ENCODE data around the gene HOXA3. TPM values are rescaled to one million over a fixed set of nuclear protein-coding genes. Genes with fewer than 3 reads are reported as not detected.

Gene HOXA3
- total RNA-seq, 6 donors from 2014 or later, result 0.20 to 11.4 (median 3.5) TPM

DNA sequence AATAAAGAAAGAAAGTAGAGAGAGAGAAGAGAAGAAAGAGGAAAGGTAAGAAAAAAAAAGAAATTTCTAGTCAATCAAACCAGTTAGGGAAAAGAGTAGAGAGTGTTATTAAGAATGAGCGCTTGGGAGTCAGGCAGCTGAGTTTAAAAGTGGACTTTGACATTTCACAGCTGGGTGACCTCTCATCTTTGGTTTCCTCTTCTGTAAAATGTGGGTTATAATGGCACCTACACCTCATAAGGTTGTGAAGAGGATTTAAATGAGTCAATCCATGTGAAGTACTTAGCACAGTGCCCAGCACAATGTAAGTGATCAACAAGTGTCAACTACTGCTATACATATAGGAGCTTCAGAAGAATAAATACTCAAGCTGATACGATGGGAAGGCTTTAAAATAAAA lies 68.7 kb downstream of the HOXA3 start:
- peaks cover 0 to 7% (median 0%) of the 10 kb centered on the region in 4 donors for H3K9me3 ChIP-seq
- H3K27ac ChIP-seq, result no peak overlapping the region
- peaks cover 0 to 14% (median 6%) of the 10 kb centered on the region in 4 donors for H3K27me3 ChIP-seq
- ATAC-seq (ENCODE audit: low FRiP score in 2 of 2) (no peak), DNase-seq (no peak)
- no peak for TF ChIP-seq POLR2AphosphoS5 (IDR thresholded peaks at IDR 0.05)
- TF ChIP-seq POLR2A (IDR thresholded peaks at IDR 0.05), result no peak
- TF ChIP-seq, protein P1, sequence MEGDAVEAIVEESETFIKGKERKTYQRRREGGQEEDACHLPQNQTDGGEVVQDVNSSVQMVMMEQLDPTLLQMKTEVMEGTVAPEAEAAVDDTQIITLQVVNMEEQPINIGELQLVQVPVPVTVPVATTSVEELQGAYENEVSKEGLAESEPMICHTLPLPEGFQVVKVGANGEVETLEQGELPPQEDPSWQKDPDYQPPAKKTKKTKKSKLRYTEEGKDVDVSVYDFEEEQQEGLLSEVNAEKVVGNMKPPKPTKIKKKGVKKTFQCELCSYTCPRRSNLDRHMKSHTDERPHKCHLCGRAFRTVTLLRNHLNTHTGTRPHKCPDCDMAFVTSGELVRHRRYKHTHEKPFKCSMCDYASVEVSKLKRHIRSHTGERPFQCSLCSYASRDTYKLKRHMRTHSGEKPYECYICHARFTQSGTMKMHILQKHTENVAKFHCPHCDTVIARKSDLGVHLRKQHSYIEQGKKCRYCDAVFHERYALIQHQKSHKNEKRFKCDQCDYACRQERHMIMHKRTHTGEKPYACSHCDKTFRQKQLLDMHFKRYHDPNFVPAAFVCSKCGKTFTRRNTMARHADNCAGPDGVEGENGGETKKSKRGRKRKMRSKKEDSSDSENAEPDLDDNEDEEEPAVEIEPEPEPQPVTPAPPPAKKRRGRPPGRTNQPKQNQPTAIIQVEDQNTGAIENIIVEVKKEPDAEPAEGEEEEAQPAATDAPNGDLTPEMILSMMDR (IDR thresholded peaks at IDR 0.05), result no peak
- TF ChIP-seq EP300 (IDR thresholded peaks at IDR 0.05), result no peak
- H3K4me3 ChIP-seq, result no peak overlapping the region
- 82 to 83% methylated on average over 2 of the region's 2 CpGs for WGBS, 2 donors
- peaks cover 0 to 6% (median 0%) of the 10 kb centered on the region in 4 donors for H3K4me1 ChIP-seq
- H3K36me3 ChIP-seq, result no peaks in the 10 kb centered on the region

DNA sequence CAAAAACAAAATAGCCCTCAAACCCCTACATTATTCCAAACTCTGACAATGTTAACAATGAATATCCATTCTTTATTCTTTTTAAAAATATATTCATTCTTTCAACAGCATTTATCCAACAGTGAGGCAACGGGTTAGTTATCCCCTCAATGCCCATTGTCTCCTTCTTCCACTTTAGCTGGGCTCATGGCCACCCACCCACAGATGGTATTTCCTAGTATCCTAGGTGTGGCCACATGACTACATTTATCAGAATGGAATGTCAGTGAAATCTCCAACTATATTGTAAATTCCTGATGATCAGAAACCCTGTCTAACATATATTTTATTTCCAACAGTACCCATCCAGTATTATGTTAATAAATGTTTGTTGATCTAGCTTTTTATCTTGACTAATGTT lies 70.2 kb downstream of the HOXA3 start:
- Histone ChIP-seq H3K4me3 (no peak overlapping the region), H3K27me3 (peaks cover 0 to 2% (median 0%) of the 10 kb centered on the region in 4 donors), H3K36me3 (no peaks in the 10 kb centered on the region), H3K27ac (no peak overlapping the region), H3K9me3 (no peaks in the 10 kb centered on the region), H3K4me1 (no peaks in the 10 kb centered on the region)
- TF ChIP-seq POLR2A (IDR thresholded peaks at IDR 0.05) (no peak), EP300 (IDR thresholded peaks at IDR 0.05) (no peak), POLR2AphosphoS5 (IDR thresholded peaks at IDR 0.05) (no peak)
- TF ChIP-seq, protein P1 (IDR thresholded peaks at IDR 0.05), result no peak
- WGBS, 2 donors, result 81 to 90% methylated on average over 1 of the region's 1 CpG
- DNase-seq, result no peak
- no peak for ATAC-seq (ENCODE audit: low FRiP score in 2 of 2)

DNA sequence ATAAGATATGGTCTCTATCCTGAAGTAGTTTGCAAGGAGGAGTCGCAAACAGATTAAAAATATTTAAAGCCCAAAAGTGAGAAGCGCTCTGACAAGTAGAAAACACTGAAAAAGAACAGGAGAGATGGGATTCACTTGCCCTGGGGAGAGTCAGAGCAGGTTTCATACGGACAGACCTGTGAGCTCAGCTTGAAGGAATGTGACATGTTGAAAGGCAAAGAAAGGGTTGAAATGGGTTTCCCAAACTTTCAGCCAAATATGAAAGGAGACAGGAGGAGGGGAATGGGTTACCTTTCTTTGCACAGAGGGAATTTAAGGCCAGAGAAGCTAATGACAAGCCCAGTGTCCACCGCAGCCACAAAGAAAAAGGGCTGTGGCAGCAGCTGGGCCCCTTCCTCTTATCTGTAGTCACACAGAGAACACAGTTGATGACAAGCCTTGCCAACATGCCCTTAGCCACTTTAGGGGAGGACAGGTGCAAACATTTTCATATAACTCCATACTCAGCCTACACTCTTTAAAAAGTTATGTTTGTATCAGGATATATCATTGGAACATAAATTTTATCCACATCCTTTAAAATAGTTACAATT lies 71.4 kb downstream of the HOXA3 start:
- no peak overlapping the region for H3K4me3 ChIP-seq
- no peaks in the 10 kb centered on the region for H3K36me3 ChIP-seq
- H3K27me3 ChIP-seq, result no peaks in the 10 kb centered on the region
- no peaks in the 10 kb centered on the region for H3K4me1 ChIP-seq
- no peak for TF ChIP-seq POLR2A (IDR thresholded peaks at IDR 0.05)
- ATAC-seq (ENCODE audit: low FRiP score in 2 of 2) (no peak), DNase-seq (no peak)
- H3K9me3 ChIP-seq, result no peaks in the 10 kb centered on the region
- no peak overlapping the region for H3K27ac ChIP-seq
- 73 to 83% methylated on average over 4 of the region's 4 CpGs for WGBS, 2 donors

DNA sequence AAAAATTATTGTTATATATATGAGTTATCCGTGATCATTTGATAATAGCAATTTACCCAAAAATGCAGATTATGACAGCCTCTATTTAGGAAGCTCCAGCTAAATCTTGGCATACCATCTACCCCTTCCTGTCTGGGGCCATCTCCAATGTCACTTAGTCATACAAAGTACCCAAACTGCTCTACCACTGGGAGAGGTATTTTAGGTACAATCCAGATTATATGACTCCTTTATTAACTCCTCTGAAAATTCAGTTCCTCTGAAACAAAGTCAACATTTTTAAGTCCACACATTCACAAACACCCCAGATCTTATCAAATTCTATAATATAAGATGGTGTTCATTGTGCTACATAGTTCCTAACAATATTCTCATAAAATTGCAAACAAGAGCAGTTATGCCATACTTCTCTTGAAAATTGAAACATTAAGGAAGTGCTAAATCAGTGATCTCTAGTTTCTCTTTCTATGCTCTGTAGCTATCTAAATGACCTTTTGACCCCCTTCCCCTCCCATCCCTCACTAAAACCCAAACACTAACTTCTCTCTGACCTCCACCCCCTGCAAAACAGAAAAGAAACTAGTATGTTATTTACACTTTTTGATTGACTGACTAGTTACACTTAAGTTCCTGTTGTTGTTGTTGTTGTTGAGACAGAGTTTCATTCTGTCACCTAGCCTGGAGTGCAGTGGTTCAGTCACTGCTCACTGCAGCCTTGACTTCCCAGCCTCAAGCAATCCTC lies 73.0 kb downstream of the HOXA3 start:
- H3K27ac ChIP-seq, result no peak overlapping the region
- H3K9me3 ChIP-seq, result no peaks in the 10 kb centered on the region
- no peaks in the 10 kb centered on the region for H3K4me1 ChIP-seq
- ATAC-seq (ENCODE audit: low FRiP score in 2 of 2) (no peak), DNase-seq (no peak)
- no peak overlapping the region for H3K4me3 ChIP-seq
- no peaks in the 10 kb centered on the region for H3K27me3 ChIP-seq
- TF ChIP-seq EP300 (IDR thresholded peaks at IDR 0.05), result no peak
- WGBS, 2 donors, result 93 to 94% methylated on average over 1 of the region's 1 CpG
- H3K36me3 ChIP-seq, result no peaks in the 10 kb centered on the region

DNA sequence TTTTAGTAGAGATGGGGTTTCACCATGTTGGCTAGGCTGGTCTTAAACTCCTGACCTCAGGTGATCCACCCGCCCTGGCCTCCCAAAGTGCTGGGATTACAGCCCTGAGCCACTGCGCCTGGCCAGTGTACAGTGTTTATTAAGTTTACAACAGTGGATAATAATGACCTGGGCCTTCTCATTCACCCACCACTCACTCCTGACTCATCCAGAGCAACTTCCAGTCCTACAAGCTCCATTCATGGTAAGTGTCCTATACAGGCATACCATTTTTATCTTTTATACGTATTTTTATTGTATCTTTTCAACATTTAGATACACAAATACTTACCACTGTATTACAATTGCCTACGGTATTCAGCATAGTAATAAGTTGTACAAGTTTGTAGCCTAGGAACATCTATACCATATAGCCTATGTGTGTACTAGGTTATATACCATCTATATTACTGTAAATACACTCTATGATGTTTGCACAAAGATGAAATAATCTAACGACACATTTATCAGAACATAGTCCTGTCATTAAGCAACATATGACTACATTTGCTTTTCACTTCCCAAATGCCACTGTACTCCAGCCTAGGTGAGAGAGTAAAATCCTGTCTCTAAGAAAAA lies 73.7 kb downstream of the HOXA3 start:
- no peaks in the 10 kb centered on the region for H3K36me3 ChIP-seq
- H3K27me3 ChIP-seq, result no peaks in the 10 kb centered on the region
- H3K4me1 ChIP-seq, result no peaks in the 10 kb centered on the region
- no peak for TF ChIP-seq POLR2A (IDR thresholded peaks at IDR 0.05)
- TF ChIP-seq, protein P1 (IDR thresholded peaks at IDR 0.05), result no peak
- no peak for TF ChIP-seq EP300 (IDR thresholded peaks at IDR 0.05)
- TF ChIP-seq POLR2AphosphoS5 (IDR thresholded peaks at IDR 0.05), result no peak
- no peak overlapping the region for H3K27ac ChIP-seq
- WGBS, 2 donors, result 86 to 93% methylated on average over 5 of the region's 5 CpGs
- no peak overlapping the region for H3K4me3 ChIP-seq
- H3K9me3 ChIP-seq, result no peaks in the 10 kb centered on the region
- DNase-seq (no peak), ATAC-seq (ENCODE audit: low FRiP score in 2 of 2) (no peak)
